Naive thymus-derived CD4-positive, alpha-beta T cell (primary cell): ENCODE data around the gene MARCHF10. TPM values are rescaled to one million over a fixed set of nuclear protein-coding genes. Genes with fewer than 3 reads are reported as not detected.

Experiments used
- ATAC-seq: fragments of 150-1000 bp; cut with Tn5 transposase; 2 replicates; pipeline ENCODE4 v1.10.0; 2021; ENCODE audit warnings: mild to moderate bottlenecking, moderate library complexity
- CTCF ChIA-PET: fragments of 350-600 bp; sonication (Branson Sonifier 250); formaldehyde crosslinking; loops from one replicate; lab custom pipeline; 2021; ENCODE audit warnings: antibody characterized with exemption; lab: Charles Lee
- POLR2A ChIA-PET: fragments of 350-600 bp; sonication (Branson Sonifier 250); formaldehyde crosslinking; loops from one replicate; lab custom pipeline; 2021; ENCODE audit warnings: antibody characterized with exemption, inconsistent platforms; lab: Charles Lee
- DNase-seq, 9 donors: peaks; one replicate each; pipeline versions ENCODE4 v3.0.0 to v3.0.0-alpha.2; 2020 to 2022; ENCODE audit warnings: mixed read lengths in 1 of 9
- H3K27ac ChIP-seq: one replicate; pipeline ENCODE4 v1.7.0; 2013; ENCODE audit warnings: mild to moderate bottlenecking, low read depth, low read length, moderate library complexity
- H3K27me3 ChIP-seq, 2 donors: one replicate each; pipeline ENCODE4 v1.7.0; 2013; ENCODE audit warnings: low read length in 2 of 2, mild to moderate bottlenecking in 2 of 2, moderate library complexity in 2 of 2; ENCODE audit not compliant: control insufficient read depth in 2 of 2, insufficient read depth in 2 of 2
- H3K36me3 ChIP-seq, 3 experiments: 1 replicate in 2 of 3; 2 replicates in 1 of 3; pipeline ENCODE4 v1.7.0; 2013; ENCODE audit warnings: low read length in 3 of 3, mild to moderate bottlenecking in 3 of 3, moderate library complexity in 1 of 3; ENCODE audit not compliant: insufficient read depth in 3 of 3, control insufficient read depth in 2 of 3
- H3K4me1 ChIP-seq, 2 donors: one replicate each; pipeline ENCODE4 v1.7.0; 2013; ENCODE audit warnings: low read length in 2 of 2, mild to moderate bottlenecking in 2 of 2, moderate library complexity in 1 of 2; ENCODE audit not compliant: control insufficient read depth in 2 of 2, insufficient read depth in 2 of 2
- H3K4me3 ChIP-seq: 2 replicates; pipeline ENCODE4 v1.7.0; 2013; ENCODE audit warnings: mild to moderate bottlenecking, low read length
- H3K9me3 ChIP-seq, 3 experiments: 1 replicate in 2 of 3; 2 replicates in 1 of 3; pipeline ENCODE4 v1.7.0; 2013; ENCODE audit warnings: low read length in 3 of 3; ENCODE audit not compliant: control insufficient read depth in 2 of 3
- H3K27ac Mint-ChIP-seq, 9 donors: one replicate each; pipeline ENCODE4 v1.8.0; 2020 to 2022; ENCODE audit warnings: mixed read lengths in 9 of 9, mild to moderate bottlenecking in 8 of 9, moderate library complexity in 5 of 9, inconsistent platforms in 2 of 9
- H3K27me3 Mint-ChIP-seq, 5 donors: one replicate each; pipeline ENCODE4 v1.8.0; 2021 to 2022; ENCODE audit warnings: mixed read lengths in 5 of 5, mild to moderate bottlenecking in 1 of 5
- H3K36me3 Mint-ChIP-seq, 5 donors: one replicate each; pipeline ENCODE4 v1.8.0; 2020 to 2022; ENCODE audit warnings: mixed read lengths in 5 of 5, mild to moderate bottlenecking in 3 of 5, inconsistent platforms in 1 of 5
- H3K4me1 Mint-ChIP-seq, 7 donors: one replicate each; pipeline ENCODE4 v1.8.0; 2020 to 2022; ENCODE audit warnings: mixed read lengths in 7 of 7, mild to moderate bottlenecking in 3 of 7, inconsistent platforms in 1 of 7
- H3K4me3 Mint-ChIP-seq, 10 donors: one replicate each; pipeline ENCODE4 v1.8.0; 2020 to 2022; ENCODE audit warnings: mild to moderate bottlenecking in 10 of 10, mixed read lengths in 10 of 10, moderate library complexity in 6 of 10, inconsistent platforms in 2 of 10
- H3K9me3 Mint-ChIP-seq, 11 donors: one replicate each; pipeline ENCODE4 v1.8.0; 2020 to 2022; ENCODE audit warnings: mixed read lengths in 11 of 11, mild to moderate bottlenecking in 4 of 11, inconsistent platforms in 1 of 11, moderate library complexity in 1 of 11
- intact Hi-C, 2 donors: fragments of 100-400 bp; cut with micrococcal nuclease; formaldehyde crosslinking; loops; one replicate each; pipeline ENCODE4 v1.15.1; 2023
- polyA plus RNA-seq, 2 donors: library from polyadenylated mRNA; unstranded; fragments of 300-500 nt; fragmentation: Illumina TruSeq; gene quantifications; one replicate each; pipeline ENCODE4 v1.2.3, GENCODE V29; 2021
- total RNA-seq, 6 experiments: library from RNA in 5 of 6; stranded (reverse) in 5 of 6; gene quantifications; 1 replicate in 5 of 6; 2 replicates in 1 of 6; pipeline ENCODE4 v1.2.3 and lab custom pipeline; 2021 to 2026

The MARCHF10 gene
- total and polyA plus RNA-seq, 7 experiments from 2014 or later: 0.13 to 0.43 (median 0.29) TPM; not detected in 4

DNA sequence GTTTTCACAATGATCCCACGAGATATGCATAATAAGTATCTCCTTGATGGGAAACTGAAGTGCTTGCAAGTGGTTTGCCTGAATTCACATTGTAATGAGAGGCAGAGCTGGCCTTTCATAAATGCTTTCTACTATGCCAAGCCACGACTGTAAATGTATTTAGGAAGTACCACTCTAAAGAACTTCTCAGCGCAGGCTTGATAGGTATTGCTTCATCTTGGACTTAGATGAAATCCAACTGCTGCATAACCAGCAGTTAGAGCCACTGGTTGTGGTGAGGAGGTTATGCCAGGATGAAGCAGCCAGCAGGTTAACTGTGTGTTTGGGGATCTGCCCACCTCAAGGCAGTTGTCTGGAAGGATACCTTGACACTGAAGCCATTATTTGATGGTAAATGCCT is 26.8 kb downstream of the MARCHF10 start:
- DNase-seq (no peak), ATAC-seq (no peak)
- Mint-ChIP-seq H3K9me3 (peaks cover 0 to 12% (median 6%) of the 10 kb centered on the region in 11 donors), H3K27me3 (peaks cover 4 to 16% (median 9%) of the 10 kb centered on the region in 5 donors), H3K4me1 (no peaks in the 10 kb centered on the region), H3K4me3 (no peak overlapping the region), H3K27ac (no peak overlapping the region), H3K36me3 (peaks cover 0 to 4% (median 3%) of the 10 kb centered on the region in 5 donors)
- intact Hi-C loops: no loop called here
- no peak overlapping the region for H3K27ac ChIP-seq
- ChIA-PET CTCF (no interaction called here), POLR2A (no interaction called here)
- no peak overlapping the region for H3K4me3 ChIP-seq
- H3K36me3 ChIP-seq: no peaks in the 10 kb centered on the region
- no peaks in the 10 kb centered on the region for H3K4me1 ChIP-seq
- no peaks in the 10 kb centered on the region for H3K27me3 ChIP-seq
- H3K9me3 ChIP-seq: no peaks in the 10 kb centered on the region

DNA sequence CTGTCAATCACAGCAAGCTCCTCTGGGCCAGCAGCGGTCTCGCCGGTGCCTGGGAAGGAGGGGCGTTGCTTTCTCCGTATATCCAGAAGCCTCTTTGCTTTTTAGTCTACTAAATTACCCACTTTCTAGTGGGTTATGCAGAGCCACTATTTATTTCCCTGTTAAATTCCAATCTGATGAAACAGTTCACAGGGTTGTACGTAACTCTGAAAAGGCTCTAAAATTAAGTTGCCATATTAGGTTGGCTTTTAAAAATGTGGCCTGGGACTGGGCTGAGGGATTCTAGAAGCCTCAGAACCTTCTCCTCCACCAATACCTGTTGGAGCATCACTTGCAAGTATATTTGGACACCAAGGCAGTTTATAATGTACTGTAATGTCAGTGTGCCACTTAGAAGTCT is 27.2 kb downstream of the MARCHF10 start:
- DNase-seq (no peak), ATAC-seq (no peak)
- ChIA-PET POLR2A (no interaction called here), CTCF (no interaction called here)
- H3K4me1 Mint-ChIP-seq: no peaks in the 10 kb centered on the region
- no peak overlapping the region for H3K27ac Mint-ChIP-seq
- intact Hi-C loops: no loop called here
- H3K4me1 ChIP-seq: no peaks in the 10 kb centered on the region
- no peaks in the 10 kb centered on the region for H3K9me3 ChIP-seq
- H3K27ac ChIP-seq: no peak overlapping the region
- H3K4me3 Mint-ChIP-seq: no peak overlapping the region
- peaks cover 0 to 4% (median 3%) of the 10 kb centered on the region in 5 donors for H3K36me3 Mint-ChIP-seq
- peaks cover 0 to 12% (median 6%) of the 10 kb centered on the region in 11 donors for H3K9me3 Mint-ChIP-seq
- H3K27me3 Mint-ChIP-seq: peaks cover 4 to 16% (median 9%) of the 10 kb centered on the region in 5 donors
- no peaks in the 10 kb centered on the region for H3K27me3 ChIP-seq
- H3K4me3 ChIP-seq: no peak overlapping the region
- no peaks in the 10 kb centered on the region for H3K36me3 ChIP-seq

DNA sequence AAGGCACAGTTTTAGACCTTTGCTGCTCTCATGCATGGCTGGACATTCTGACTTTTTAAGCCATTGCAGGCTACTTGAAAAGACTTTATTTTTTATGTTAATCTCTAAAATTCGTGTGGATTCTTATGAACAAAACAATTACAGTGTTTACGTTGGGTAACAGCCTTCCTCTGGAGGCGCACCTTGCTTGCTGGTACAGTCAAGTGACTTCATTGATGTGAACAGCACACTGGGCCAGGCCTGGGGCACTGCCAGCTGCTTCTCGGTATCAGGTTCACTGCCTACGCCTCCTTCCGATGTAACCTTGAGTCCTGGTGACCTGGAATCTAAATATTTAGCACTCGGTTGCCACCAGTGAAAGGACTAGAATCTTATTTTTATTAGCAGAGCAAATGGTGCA is 27.8 kb downstream of the MARCHF10 start:
- DNase-seq (no peak), ATAC-seq (no peak)
- Histone ChIP-seq H3K27ac (no peak overlapping the region), H3K36me3 (no peaks in the 10 kb centered on the region), H3K4me1 (no peaks in the 10 kb centered on the region), H3K9me3 (no peaks in the 10 kb centered on the region), H3K4me3 (no peak overlapping the region), H3K27me3 (no peaks in the 10 kb centered on the region)
- Mint-ChIP-seq H3K27me3 (peaks cover 4 to 16% (median 9%) of the 10 kb centered on the region in 5 donors), H3K4me1 (no peaks in the 10 kb centered on the region), H3K9me3 (peaks cover 0 to 11% (median 6%) of the 10 kb centered on the region in 11 donors), H3K36me3 (peaks cover 0 to 4% (median 3%) of the 10 kb centered on the region in 5 donors), H3K4me3 (no peak overlapping the region), H3K27ac (no peak overlapping the region)
- intact Hi-C loops: no loop called here
- ChIA-PET CTCF (interaction anchor here (0.6 kb wide), 1 partner anchor 15 kb away, joined by 4 read pairs; no protein-coding TSS in a partner anchor), POLR2A (no interaction called here)

DNA sequence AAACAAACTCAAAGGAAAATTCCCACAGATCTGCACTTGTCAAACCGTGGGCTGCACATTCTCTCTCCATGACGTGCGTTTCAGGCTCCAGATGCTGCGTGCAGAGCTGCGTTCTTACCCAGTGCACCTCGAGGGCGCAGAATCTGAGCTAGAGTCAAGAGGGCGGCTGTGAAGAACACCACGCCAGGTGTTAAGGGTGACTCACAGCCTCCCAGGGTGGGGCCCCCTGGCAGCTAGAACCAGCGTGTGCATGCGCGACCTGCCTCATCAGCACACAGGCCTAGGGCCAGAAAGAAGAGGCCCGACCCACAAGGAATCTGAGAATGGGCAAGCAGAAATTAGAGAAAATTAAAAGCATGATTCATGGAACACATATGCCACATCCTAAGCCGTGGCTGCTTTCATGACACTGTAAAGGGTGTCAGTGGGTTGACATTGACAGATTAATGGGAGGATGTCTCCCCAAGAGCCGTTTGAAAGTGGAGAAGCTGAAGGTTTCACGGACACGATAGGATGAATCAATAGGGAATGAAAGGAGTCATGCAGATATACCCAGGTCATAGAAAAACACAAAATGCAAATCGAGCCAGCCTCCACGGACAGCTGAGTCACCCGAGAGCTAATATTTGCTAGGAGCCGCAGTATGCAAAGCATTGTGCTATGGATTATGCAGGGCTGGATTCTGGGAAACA is 29.0 kb downstream of the MARCHF10 start:
- H3K9me3 Mint-ChIP-seq: peaks cover 0 to 9% (median 5%) of the 10 kb centered on the region in 11 donors
- ATAC-seq (no peak), DNase-seq (no peak)
- intact Hi-C loops: no loop called here
- H3K36me3 Mint-ChIP-seq: peaks cover 0 to 4% (median 3%) of the 10 kb centered on the region in 5 donors
- Histone ChIP-seq H3K27me3 (no peaks in the 10 kb centered on the region), H3K27ac (no peak overlapping the region), H3K4me3 (no peak overlapping the region), H3K9me3 (no peaks in the 10 kb centered on the region), H3K36me3 (no peaks in the 10 kb centered on the region), H3K4me1 (no peaks in the 10 kb centered on the region)
- POLR2A ChIA-PET: no interaction called here
- H3K27ac Mint-ChIP-seq: no peak overlapping the region
- CTCF ChIA-PET: no interaction called here
- no peaks in the 10 kb centered on the region for H3K4me1 Mint-ChIP-seq
- no peak overlapping the region for H3K4me3 Mint-ChIP-seq
- peaks cover 2 to 13% (median 6%) of the 10 kb centered on the region in 5 donors for H3K27me3 Mint-ChIP-seq

DNA sequence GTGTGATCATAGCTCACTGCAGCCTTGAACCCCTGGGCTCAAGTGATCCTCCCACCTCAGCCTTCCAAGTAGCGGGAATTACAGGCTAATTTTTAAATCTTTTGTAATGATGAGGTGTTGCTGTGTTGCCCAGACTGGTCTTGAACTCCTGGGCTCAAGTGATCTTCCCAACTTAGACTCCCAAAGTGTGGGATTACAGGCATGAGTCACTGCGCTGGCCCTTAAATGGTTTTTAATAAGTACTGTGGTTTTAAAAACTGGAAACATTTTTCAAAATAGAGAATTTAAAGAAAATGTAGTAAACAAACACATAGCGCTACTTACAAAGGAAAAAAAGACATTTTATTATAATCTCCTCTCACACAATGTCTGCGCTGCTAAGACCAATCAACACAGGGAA is 32.2 kb downstream of the MARCHF10 start:
- peaks cover 0 to 23% (median 16%) of the 10 kb centered on the region in 5 donors for H3K27me3 Mint-ChIP-seq
- CTCF ChIA-PET: interaction anchor here (0.6 kb wide), 1 partner anchor 15 kb away, joined by 3 read pairs; no protein-coding TSS in a partner anchor
- no peak overlapping the region for H3K4me3 Mint-ChIP-seq
- peaks cover 0 to 4% (median 0%) of the 10 kb centered on the region in 5 donors for H3K36me3 Mint-ChIP-seq
- intact Hi-C loops: no loop called here
- H3K9me3 ChIP-seq: no peaks in the 10 kb centered on the region
- POLR2A ChIA-PET: no interaction called here
- ATAC-seq (no peak), DNase-seq (no peak)
- no peaks in the 10 kb centered on the region for H3K27me3 ChIP-seq
- no peaks in the 10 kb centered on the region for H3K36me3 ChIP-seq
- H3K4me1 Mint-ChIP-seq: peaks cover 0 to 3% (median 0%) of the 10 kb centered on the region in 7 donors
- H3K4me1 ChIP-seq: no peaks in the 10 kb centered on the region
- H3K27ac Mint-ChIP-seq: no peak overlapping the region
- H3K9me3 Mint-ChIP-seq: peaks cover 0 to 10% (median 2%) of the 10 kb centered on the region in 11 donors
- H3K4me3 ChIP-seq: no peak overlapping the region
- H3K27ac ChIP-seq: no peak overlapping the region

DNA sequence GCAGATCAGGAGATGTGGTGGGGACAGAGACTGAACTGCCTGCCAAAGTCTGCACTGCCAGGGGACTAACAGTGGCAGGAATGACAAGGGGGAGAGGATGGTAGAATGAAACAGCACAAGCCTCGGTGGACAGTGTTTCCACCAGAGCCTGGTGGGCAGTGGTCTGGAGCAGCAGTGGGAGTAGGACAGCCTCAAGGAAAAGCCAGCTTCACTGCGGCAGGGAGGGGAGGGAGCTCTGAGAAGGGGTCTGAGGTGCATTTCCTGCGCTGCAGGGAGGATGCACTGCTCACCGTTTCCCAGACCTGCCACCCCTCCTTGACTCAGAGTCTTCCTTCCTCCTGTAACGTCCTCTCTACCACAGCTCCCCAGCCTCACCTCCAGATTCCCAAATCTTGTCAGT is 33.8 kb downstream of the MARCHF10 start:
- no peak overlapping the region for H3K4me3 ChIP-seq
- POLR2A ChIA-PET: no interaction called here
- intact Hi-C loops: no loop called here
- no peak for ATAC-seq
- no peaks in the 10 kb centered on the region for H3K4me1 ChIP-seq
- H3K27me3 Mint-ChIP-seq: peaks cover 2 to 30% (median 16%) of the 10 kb centered on the region in 5 donors
- peaks cover 0 to 3% (median 0%) of the 10 kb centered on the region in 7 donors for H3K4me1 Mint-ChIP-seq
- H3K4me3 Mint-ChIP-seq: no peak overlapping the region
- CTCF ChIA-PET: no interaction called here
- peaks cover 0 to 4% (median 0%) of the 10 kb centered on the region in 5 donors for H3K36me3 Mint-ChIP-seq
- H3K27me3 ChIP-seq: no peaks in the 10 kb centered on the region
- no peak overlapping the region for H3K27ac Mint-ChIP-seq
- DNase-seq: no peak
- no peak overlapping the region for H3K27ac ChIP-seq
- no peaks in the 10 kb centered on the region for H3K9me3 ChIP-seq
- peaks cover 0 to 10% (median 2%) of the 10 kb centered on the region in 11 donors for H3K9me3 Mint-ChIP-seq
- H3K36me3 ChIP-seq: no peaks in the 10 kb centered on the region

DNA sequence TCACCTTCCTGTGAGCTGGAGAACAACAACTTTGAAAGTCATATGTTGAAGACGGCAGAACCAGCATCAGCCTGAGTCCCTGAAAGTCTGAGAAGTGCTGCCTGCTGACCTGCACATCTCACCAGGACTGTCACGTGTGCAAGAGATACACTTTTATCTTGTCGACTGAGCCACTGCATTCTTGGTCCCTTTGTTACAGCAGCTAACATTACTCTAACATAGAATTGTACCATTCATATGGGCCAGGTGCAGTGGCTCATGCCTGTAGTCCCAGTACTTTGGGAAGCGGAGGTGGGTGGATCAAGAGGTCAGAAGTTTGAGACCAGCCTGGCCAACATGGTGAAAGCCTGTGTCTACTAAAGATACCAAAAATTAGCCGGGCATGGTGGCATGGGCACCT is 40.1 kb downstream of the MARCHF10 start:
- no peak overlapping the region for H3K27ac ChIP-seq
- ATAC-seq (no peak), DNase-seq (no peak)
- Mint-ChIP-seq H3K27ac (no peak overlapping the region), H3K9me3 (peaks cover 0 to 10% (median 2%) of the 10 kb centered on the region in 11 donors), H3K36me3 (peaks cover 0 to 4% (median 0%) of the 10 kb centered on the region in 5 donors), H3K27me3 (peaks cover 2 to 16% (median 8%) of the 10 kb centered on the region in 5 donors), H3K4me1 (no peaks in the 10 kb centered on the region), H3K4me3 (no peak overlapping the region)
- ChIA-PET POLR2A (no interaction called here), CTCF (no interaction called here)
- H3K27me3 ChIP-seq: no peaks in the 10 kb centered on the region
- H3K4me1 ChIP-seq: no peaks in the 10 kb centered on the region
- no peaks in the 10 kb centered on the region for H3K9me3 ChIP-seq
- no peak overlapping the region for H3K4me3 ChIP-seq
- no peaks in the 10 kb centered on the region for H3K36me3 ChIP-seq
- intact Hi-C loops: no loop called here
